GM19043 (cell line): ENCODE measurements around the gene SMC6.

Source experiments
- ATAC-seq: cut with Tn5 transposase; IDR thresholded peaks from one replicate; pipeline ENCODE4 v1.9.1; 2021; ENCODE audit warnings: low read depth; ENCODE audit not compliant: unreplicated experiment

Gene SMC6

GRCh38 chr2:17620841-17621240 lies 132.8 kb downstream of the SMC6 start:
- no peak for ATAC-seq

- no peak for ATAC-seq
Observed at GRCh38 chr2:17620280-17620679, 133.3 kb downstream of the SMC6 start.

GRCh38 chr2:17617955-17618354 lies 135.7 kb downstream of the SMC6 start:
- ATAC-seq: no peak

GRCh38 chr2:17617516-17617915 lies 136.1 kb downstream of the SMC6 start:
- no peak for ATAC-seq

GRCh38 chr2:17616405-17616804 lies 137.2 kb downstream of the SMC6 start:
- ATAC-seq: no peak

DNA sequence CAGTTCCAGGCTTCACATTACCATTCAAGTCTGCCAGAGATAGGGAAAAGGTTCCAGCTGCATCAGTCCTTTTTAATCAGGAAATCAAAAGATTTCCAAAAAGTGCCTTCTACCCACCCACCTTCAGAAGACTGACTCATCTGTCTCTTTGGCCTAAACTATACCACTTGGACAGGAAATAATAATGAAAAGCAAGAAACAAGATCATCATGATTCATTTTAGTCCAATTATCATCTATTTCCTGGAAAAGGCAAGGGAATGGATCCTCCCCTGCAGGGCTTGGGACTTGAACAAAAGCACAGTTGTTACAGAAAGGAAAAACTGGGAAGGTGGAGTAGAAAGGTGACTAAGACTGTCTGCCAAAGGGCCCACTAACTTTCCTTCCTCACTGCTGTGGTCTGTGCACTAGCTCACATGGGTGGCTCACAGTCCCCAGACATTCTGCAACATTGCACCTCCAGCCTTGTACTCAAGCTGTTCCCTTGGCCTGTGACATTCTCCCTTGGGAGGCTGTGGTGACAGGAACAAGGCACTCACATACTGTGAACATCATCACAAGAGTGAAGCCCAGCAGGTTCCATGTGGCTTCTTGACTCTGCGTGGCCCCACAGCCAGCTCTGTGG lies 137.8 kb downstream of the SMC6 start:
- ATAC-seq: no peak

DNA sequence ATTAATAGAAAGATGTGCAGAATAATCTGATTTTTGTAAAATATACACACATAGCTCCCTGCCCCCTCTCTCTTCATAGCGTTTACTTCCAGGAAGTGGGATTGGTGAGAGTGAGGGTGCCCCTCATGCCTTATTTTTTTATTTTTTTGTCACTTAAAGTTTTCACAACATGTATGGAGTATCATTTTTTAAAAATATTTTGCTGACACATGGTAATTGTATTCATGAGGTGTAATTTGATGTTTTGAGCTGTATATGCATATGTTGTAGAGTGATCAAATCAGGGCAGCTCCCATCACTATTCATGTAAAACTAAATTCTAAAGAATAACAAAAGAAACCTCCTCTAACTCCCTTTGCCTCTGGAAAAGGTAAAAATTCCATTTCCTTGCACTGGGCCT lies 138.5 kb downstream of the SMC6 start:
- no peak for ATAC-seq

GRCh38 chr2:17614174-17614930 lies 139.3 kb downstream of the SMC6 start:
- ATAC-seq: no peak
